ENCODE measurements around the gene TERT. TPM values are rescaled to one million over a fixed set of nuclear protein-coding genes. Genes with fewer than 3 reads are reported as not detected.
"Not testable (repeated sequence)": the region's sequence is repeated elsewhere in the genome, so short reads cannot be mapped to it uniquely, and the experiment has no call there.

Gene TERT
- total RNA-seq, 1 experiment from 2014 or later = 0.42 TPM

GRCh38 chr5:1333286-1333685 lies 38.4 kb upstream of the TERT start:
- in situ Hi-C loops (cut with HindIII; ENCODE audit: low pct_unique_long_range_greater_than_20kb, low sequenced_read_pairs); DNase-seq (ENCODE audit: low read depth, low spot score): not testable (repeated sequence)

DNA sequence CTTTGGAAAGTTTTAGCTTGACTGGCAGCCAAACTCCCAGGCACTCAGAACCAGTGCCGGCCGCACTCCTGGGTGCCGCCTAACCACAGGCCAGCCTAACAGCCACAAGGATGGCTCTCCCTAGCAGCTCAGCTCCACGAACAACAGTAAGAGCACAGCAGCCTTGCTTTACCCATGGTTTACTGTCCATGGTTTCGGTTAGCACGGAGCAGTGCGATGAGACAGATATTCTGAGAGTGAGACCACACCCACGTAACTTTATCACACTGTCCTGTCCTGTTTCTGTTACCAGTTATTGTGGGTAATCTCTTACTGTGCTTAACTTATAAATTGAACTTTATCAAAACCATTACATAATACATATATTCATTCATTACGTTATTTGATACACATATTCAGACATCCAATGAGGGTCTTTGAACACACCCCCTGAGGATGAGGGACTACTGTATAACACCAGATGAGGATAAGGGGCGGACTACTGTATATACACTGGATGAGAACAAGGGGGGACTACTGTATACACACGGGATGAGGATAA lies 37.7 kb upstream of the TERT start:
- in situ Hi-C loops (cut with HindIII; ENCODE audit: low pct_unique_long_range_greater_than_20kb, low sequenced_read_pairs) = no loop called here
- peak; percentile 31 for DNase-seq (ENCODE audit: low read depth, low spot score)

DNA sequence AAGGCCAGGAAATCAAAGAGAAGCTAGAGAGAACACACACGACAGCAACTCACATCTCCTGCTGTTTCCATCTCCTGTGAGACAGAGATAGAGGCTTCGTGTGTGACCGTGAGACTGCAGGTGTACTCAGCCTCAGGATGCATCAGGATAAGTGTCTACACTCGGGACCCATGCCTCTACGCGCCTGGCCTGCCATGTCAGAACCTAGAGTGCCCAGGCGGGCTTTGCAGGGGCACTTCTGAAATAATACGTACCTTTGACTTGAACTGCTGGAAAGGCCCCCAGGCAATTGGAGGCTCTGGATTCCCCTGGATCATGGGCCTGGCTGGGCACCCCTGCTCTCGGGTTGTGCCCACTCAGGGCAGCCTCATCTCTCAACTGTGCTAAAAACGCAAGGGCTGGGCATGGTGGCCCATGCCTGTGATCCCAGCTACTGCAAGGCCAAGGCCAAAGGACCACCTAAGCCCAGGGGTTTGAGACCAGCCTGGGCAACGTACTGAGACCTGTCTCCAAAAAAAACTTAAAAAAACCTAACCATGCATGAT lies 37.1 kb upstream of the TERT start:
- in situ Hi-C loops (cut with HindIII; ENCODE audit: low pct_unique_long_range_greater_than_20kb, low sequenced_read_pairs) = no loop called here
- no peak for DNase-seq (ENCODE audit: low read depth, low spot score)

DNA sequence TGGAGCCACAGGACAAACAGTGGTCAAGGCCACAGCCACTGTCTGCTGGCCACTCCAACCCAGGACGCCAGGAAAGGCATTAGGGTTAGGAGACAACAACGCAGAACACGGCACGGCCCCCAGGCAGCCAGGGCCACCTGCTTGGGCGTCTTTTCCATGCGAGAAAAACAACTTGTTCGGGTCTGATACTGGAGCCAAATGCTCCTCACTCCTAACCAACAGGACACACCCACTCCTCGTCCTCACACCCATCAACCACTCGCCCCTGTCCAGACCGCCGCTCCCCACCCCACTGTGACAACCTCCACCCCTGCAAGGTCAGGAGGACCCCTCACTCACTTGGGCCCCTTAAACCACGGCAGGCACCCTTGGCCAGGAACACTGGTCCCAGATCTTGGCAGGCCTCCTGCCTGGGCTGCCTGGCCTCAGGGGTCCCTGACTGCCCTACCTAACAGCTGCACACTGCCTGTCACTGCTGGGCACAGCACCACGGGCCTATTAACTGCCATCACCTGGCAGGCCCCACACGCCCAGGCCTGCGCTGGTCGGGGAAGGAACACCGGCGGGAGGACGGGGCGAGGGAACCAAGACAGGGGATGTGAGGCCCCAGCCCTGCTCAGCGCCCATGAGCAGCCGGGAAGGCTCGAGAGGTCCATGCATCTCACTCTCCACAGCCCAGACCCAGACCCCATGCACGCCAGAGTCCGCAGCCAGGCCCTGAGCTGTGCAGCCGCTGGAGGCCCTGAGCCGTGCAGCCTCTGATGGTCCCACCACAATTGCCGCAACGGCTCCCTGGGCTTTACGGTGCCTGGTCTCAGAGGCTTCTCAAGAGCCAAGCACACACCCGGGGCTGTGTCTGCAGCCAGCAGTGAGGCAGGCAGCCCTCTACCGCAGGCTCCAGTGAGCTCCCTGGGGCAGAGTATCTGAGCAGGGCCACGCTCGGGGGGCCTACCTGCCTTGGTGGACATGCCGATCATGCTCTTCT lies 36.3 kb upstream of the TERT start:
- in situ Hi-C loops (cut with HindIII; ENCODE audit: low pct_unique_long_range_greater_than_20kb, low sequenced_read_pairs) = no loop called here
- DNase-seq (ENCODE audit: low read depth, low spot score) = no peak

DNA sequence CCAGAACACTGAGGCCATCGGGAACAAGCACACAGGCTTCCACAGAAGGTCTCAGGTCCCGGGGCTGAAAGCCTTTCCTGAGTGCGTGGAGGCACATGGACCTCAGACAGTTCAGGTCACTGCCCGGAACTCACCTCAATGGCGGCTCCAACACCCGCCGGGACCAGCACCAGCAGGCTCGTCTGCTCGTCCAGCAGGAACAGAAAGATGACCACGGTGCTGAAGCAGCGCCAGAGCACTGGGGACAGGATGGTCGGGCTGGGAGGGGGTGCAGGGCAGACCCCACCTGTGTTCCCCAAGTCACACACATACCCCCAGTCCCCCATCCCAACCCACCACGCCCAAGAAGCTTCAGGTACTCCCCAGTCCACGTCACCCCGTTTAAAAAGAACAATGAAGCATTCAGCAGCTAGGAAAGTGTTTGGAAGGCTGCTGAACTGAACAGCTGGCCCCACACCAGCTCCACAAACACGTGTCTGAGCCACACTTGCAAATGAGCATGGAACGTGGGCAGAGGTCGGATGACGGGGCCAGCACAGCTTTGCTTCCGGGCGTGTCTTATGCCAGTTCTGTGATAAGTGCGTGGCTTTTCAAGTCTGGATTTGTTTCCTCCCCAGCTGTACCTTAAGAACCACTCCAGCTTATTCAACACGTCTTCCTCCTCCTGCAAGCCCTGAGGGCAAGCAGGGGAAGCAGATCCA lies 35.4 kb upstream of the TERT start:
- no peak for DNase-seq (ENCODE audit: low read depth, low spot score)
- in situ Hi-C loops (cut with HindIII; ENCODE audit: low pct_unique_long_range_greater_than_20kb, low sequenced_read_pairs) = no loop called here

- in situ Hi-C loops (cut with HindIII; ENCODE audit: low pct_unique_long_range_greater_than_20kb, low sequenced_read_pairs) = no loop called here
- DNase-seq (ENCODE audit: low read depth, low spot score) = no peak
These were observed 34.3 kb upstream of the TERT start for GRCh38 chr5:1329111-1329579.

DNA sequence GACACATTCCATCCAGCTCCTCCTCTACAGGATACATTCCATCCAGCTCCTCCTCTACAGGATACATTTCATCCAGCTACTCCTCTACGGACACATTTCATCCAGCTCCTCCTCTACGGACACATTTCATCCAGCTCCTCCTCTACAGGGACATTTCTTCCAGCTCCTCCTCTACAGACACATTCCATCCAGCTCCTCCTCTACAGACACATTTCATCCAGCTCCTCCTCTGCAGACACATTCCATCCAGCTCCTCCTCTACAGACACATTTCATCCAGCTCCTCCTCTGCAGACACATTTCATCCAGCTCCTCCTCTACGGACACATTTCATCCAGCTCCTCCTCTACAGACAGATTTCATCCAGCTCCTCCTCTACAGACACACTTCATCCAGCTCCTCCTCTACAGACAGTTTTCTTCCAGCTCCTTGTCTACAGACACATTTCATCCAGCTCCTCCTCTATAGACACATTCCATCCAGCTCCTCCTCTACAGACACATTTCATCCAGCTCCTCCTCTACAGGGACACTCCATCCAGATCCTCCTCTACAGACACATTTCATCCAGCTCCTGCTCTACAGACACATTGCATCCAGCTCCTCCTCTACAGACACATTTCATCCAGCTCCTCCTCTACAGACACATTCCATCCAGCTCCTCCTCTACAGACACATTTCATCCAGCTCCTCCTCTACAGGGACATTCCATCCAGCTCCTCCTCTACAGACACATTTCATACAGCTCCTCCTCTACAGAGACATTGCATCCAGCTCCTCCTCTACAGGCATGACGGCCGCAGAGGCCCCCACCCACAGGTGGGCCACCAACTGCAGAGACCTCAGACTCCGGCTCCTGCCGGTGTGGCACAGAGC lies 33.6 kb upstream of the TERT start:
- in situ Hi-C loops (cut with HindIII; ENCODE audit: low pct_unique_long_range_greater_than_20kb, low sequenced_read_pairs); DNase-seq (ENCODE audit: low read depth, low spot score): not testable (repeated sequence)

- in situ Hi-C loops (cut with HindIII; ENCODE audit: low pct_unique_long_range_greater_than_20kb, low sequenced_read_pairs); DNase-seq (ENCODE audit: low read depth, low spot score): not testable (repeated sequence)
These were observed 32.3 kb upstream of the TERT start for GRCh38 chr5:1326901-1327756.

GRCh38 chr5:1326532-1326875 lies 31.6 kb upstream of the TERT start:
- DNase-seq (ENCODE audit: low read depth, low spot score); in situ Hi-C loops (cut with HindIII; ENCODE audit: low pct_unique_long_range_greater_than_20kb, low sequenced_read_pairs): not testable (repeated sequence)

DNA sequence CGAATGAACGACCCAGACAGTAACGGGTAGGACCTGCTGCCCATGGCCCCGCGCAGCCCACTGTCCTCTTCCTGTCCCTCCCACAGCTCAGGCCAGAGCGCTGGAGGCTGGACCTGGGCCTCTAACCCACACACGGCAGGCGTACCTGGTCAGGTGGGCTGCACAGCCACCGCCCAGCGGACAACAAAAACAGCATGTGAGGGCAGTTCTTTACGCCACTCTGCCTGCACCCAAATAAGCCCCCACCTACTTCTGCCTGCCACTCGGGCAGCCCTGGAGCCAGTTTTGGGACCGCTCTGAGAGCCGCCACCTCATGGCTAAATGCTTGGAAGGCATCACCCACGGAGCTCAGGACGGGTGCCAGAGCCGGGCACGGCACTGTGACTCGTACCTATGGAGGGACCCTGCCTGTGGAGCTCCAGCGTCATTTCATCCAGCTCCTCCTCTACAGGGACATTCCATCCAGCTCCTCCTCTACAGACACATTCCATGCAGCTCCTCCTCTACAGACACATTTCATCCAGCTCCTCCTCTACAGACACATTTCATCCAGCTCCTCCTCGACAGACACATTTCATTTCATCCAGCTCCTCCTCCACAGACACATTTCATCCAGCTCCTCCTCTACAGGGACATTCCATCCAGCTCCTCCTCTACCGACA lies 31.1 kb upstream of the TERT start:
- no peak for DNase-seq (ENCODE audit: low read depth, low spot score)
- in situ Hi-C loops (cut with HindIII; ENCODE audit: low pct_unique_long_range_greater_than_20kb, low sequenced_read_pairs) = no loop called here

GRCh38 chr5:1325191-1325741 lies 30.4 kb upstream of the TERT start:
- no peak for DNase-seq (ENCODE audit: low read depth, low spot score)
- in situ Hi-C loops (cut with HindIII; ENCODE audit: low pct_unique_long_range_greater_than_20kb, low sequenced_read_pairs) = no loop called here

DNA sequence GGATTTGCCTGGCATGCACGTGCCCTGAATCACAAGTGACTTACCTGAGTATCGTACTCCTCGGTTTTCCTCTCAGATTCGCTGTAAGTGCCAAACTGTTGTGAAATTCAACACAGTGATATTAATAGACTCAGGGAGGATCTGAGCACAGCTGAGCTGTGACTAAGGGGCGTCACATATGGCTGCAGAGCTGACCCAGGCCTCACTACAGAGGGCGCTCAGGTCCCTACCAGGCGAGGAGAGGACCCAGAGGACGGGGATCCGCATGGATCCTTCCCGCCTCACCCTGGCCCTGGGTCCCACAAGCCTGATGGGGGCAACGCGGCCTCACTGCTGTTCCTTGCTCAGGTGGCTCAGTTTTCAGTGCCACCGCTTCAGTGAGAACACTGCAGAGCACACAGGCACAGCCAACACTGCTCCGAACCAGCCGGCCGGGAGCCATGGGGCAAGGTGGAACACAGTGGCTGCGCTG lies 29.9 kb upstream of the TERT start:
- DNase-seq (ENCODE audit: low read depth, low spot score) = no peak
- in situ Hi-C loops (cut with HindIII; ENCODE audit: low pct_unique_long_range_greater_than_20kb, low sequenced_read_pairs) = no loop called here

- in situ Hi-C loops (cut with HindIII; ENCODE audit: low pct_unique_long_range_greater_than_20kb, low sequenced_read_pairs) = no loop called here
These were observed 29.4 kb upstream of the TERT start for GRCh38 chr5:1324301-1324700.

DNA sequence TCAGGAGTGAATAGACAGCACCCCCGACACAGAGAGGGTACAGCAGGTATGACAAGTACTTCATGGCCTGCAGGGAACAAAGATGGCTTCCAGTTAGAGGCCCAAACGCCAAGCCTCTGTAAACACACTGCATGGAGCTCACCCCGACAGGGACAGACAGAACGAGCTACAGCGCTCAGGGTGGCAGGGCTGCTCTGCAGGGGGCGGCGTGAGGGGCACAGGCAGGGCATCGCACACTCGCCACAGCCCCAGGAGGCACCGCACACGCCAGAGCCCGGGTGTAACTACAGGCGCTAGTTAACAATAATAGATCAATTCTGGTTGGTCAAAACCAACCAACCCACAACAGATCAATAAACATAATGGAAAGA lies 28.9 kb upstream of the TERT start:
- in situ Hi-C loops (cut with HindIII; ENCODE audit: low pct_unique_long_range_greater_than_20kb, low sequenced_read_pairs) = no loop called here
- no peak for DNase-seq (ENCODE audit: low read depth, low spot score)

More at GRCh38 chr5:1324301-1324700, 29.4 kb upstream of the TERT start:
- DNase-seq (ENCODE audit: low read depth, low spot score) = no peak

- in situ Hi-C loops (cut with HindIII; ENCODE audit: low pct_unique_long_range_greater_than_20kb, low sequenced_read_pairs) = no loop called here
- DNase-seq (ENCODE audit: low read depth, low spot score) = no peak
These were observed 28.3 kb upstream of the TERT start for GRCh38 chr5:1322955-1323802.
